ENCODE measurements around the gene ZNF462.

DNA sequence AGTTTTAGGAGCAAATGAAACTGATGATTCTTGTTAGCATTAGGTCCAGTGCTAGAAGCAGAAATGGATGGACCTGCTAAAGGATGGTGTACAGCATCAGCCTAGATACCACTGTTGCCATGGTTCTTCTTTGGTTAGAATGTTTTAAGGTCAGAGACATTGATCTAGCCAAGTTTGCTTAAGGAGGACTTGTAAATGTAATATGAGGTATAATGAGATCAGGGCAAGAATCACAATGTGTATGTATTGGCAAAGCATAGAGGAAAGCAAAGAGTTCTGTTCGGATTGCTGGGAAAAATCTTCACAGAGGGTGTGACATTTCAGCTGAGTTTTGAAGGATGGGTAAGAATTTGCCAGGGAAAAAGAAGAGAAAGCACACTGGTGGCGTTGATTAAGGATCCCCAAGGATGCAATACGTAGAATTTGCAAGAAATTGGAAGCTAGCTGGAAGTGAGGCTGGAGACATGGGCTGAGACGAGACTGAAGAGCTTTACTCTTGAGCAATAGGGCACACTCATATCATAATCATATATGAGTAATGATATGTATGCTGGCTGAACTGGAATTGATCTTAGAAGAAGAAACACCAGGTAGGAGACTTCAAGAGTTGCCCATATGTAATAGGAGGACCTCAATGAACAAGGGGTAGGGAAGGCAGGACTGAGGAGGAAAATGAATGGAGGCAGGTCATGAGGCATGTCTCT is 102.0 kb downstream of the ZNF462 start:
- TF ChIP-seq, protein P1, sequence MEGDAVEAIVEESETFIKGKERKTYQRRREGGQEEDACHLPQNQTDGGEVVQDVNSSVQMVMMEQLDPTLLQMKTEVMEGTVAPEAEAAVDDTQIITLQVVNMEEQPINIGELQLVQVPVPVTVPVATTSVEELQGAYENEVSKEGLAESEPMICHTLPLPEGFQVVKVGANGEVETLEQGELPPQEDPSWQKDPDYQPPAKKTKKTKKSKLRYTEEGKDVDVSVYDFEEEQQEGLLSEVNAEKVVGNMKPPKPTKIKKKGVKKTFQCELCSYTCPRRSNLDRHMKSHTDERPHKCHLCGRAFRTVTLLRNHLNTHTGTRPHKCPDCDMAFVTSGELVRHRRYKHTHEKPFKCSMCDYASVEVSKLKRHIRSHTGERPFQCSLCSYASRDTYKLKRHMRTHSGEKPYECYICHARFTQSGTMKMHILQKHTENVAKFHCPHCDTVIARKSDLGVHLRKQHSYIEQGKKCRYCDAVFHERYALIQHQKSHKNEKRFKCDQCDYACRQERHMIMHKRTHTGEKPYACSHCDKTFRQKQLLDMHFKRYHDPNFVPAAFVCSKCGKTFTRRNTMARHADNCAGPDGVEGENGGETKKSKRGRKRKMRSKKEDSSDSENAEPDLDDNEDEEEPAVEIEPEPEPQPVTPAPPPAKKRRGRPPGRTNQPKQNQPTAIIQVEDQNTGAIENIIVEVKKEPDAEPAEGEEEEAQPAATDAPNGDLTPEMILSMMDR (IDR thresholded peaks at IDR 0.05), result no peak
- TF ChIP-seq POLR2A (IDR thresholded peaks at IDR 0.05), result no peak
